COR-L47 (cell line): ENCODE data around the gene GNAS-AS1.
"Not testable (repeated sequence)": the region's sequence is repeated elsewhere in the genome, so short reads cannot be mapped to it uniquely, and the experiment has no call there.

ENCODE experiments used
- DNase-seq: peaks from one replicate; lab custom pipeline; 2025; lab: John Stamatoyannopoulos, UW

Gene GNAS-AS1

GRCh38 chr20:58835231-58835630, 15.5 kb downstream of the GNAS-AS1 start:
- DNase-seq = no peak

GRCh38 chr20:58833921-58834320, 16.8 kb downstream of the GNAS-AS1 start:
- DNase-seq = no peak

GRCh38 chr20:58832457-58832856, 18.2 kb downstream of the GNAS-AS1 start:
- DNase-seq = no peak

- peak; percentile 35 for DNase-seq
Measured at GRCh38 chr20:58829531-58829941, 21.2 kb downstream of the GNAS-AS1 start.

- not testable (repeated sequence) for DNase-seq
Measured at GRCh38 chr20:58828804-58829203, 21.9 kb downstream of the GNAS-AS1 start.

GRCh38 chr20:58828136-58828535, 22.6 kb downstream of the GNAS-AS1 start:
- DNase-seq = no peak

GRCh38 chr20:58826271-58826670, 24.4 kb downstream of the GNAS-AS1 start:
- DNase-seq = no peak

GRCh38 chr20:58825450-58825849, 25.3 kb downstream of the GNAS-AS1 start:
- no peak for DNase-seq

GRCh38 chr20:58824843-58825242, 25.9 kb downstream of the GNAS-AS1 start:
- DNase-seq = no peak

GRCh38 chr20:58822748-58823730, 27.7 kb downstream of the GNAS-AS1 start:
- DNase-seq = no peak

- no peak for DNase-seq
Measured at GRCh38 chr20:58822149-58822548, 28.6 kb downstream of the GNAS-AS1 start.

- not testable (repeated sequence) for DNase-seq
Measured at GRCh38 chr20:58820515-58820914, 30.2 kb downstream of the GNAS-AS1 start.

- no peak for DNase-seq
Measured at GRCh38 chr20:58819921-58820320, 30.8 kb downstream of the GNAS-AS1 start.

GRCh38 chr20:58818586-58819285, 32.0 kb downstream of the GNAS-AS1 start:
- no peak for DNase-seq

- no peak for DNase-seq
Measured at GRCh38 chr20:58817748-58818147, 33.0 kb downstream of the GNAS-AS1 start.

- DNase-seq = no peak
Measured at GRCh38 chr20:58816957-58817651, 33.6 kb downstream of the GNAS-AS1 start.

- DNase-seq = no peak
Measured at GRCh38 chr20:58816051-58816450, 34.7 kb downstream of the GNAS-AS1 start.

- DNase-seq = no peak
Measured at GRCh38 chr20:58815448-58815847, 35.3 kb downstream of the GNAS-AS1 start.

- no peak for DNase-seq
Measured at GRCh38 chr20:58813369-58813768, 37.3 kb downstream of the GNAS-AS1 start.

- no peak for DNase-seq
Measured at GRCh38 chr20:58811334-58811733, 39.4 kb downstream of the GNAS-AS1 start.

- DNase-seq = no peak
Measured at GRCh38 chr20:58810879-58811250, 39.8 kb downstream of the GNAS-AS1 start.

- no peak for DNase-seq
Measured at GRCh38 chr20:58810116-58810878, 40.4 kb downstream of the GNAS-AS1 start.
